OCI-LY7 (cell line): ENCODE measurements around the gene UEVLD. TPM values are rescaled to one million over a fixed set of nuclear protein-coding genes. Genes with fewer than 3 reads are reported as not detected.

Source experiments
- BruUV-seq: library from RNA; stranded (reverse); fragments of 400-500 nt; replicated peaks from 2 replicates; lab custom pipeline; 2021; lab: Mats Ljungman, UMichigan
- CTCF ChIA-PET: fragments of 300-600 bp; sonication (Branson Sonifier 250); formaldehyde crosslinking; loops from one replicate; lab custom pipeline; 2022; ENCODE audit warnings: antibody characterized with exemption; ENCODE audit not compliant: unreplicated experiment; lab: Charles Lee
- POLR2A ChIA-PET: fragments of 300-600 bp; sonication (Branson Sonifier 250); formaldehyde crosslinking; loops from one replicate; lab custom pipeline; 2022; ENCODE audit warnings: antibody characterized with exemption; lab: Charles Lee
- DNase-seq: peaks from one replicate; pipeline ENCODE4 v3.0.0-alpha.2; 2015; ENCODE audit warnings: low spot score
- H2AFZ ChIP-seq: fragments of 200-600 bp; sonication (generic), shearing (Covaris generic); 2 replicates; pipeline ENCODE4 v1.6.1; 2014; ENCODE audit warnings: mild to moderate bottlenecking, antibody characterized with exemption, low read length, moderate library complexity
- H3K27ac ChIP-seq: fragments of 200-600 bp; sonication (generic); 2 replicates; pipeline ENCODE4 v1.5.1; 2014; ENCODE audit warnings: mixed run types, low read depth, mild to moderate bottlenecking, moderate library complexity, low read length, inconsistent platforms; ENCODE audit not compliant: poor library complexity, severe bottlenecking
- H3K36me3 ChIP-seq: fragments of 200-600 bp; sonication (generic); 2 replicates; pipeline ENCODE4 v1.6.1; 2014; ENCODE audit warnings: mild to moderate bottlenecking, antibody characterized with exemption, low read length, moderate library complexity, mixed read lengths; ENCODE audit not compliant: insufficient read depth
- H3K4me1 ChIP-seq: fragments of 200-600 bp; sonication (generic); 2 replicates; pipeline ENCODE4 v1.5.1; 2014; ENCODE audit warnings: mild to moderate bottlenecking, low read length; ENCODE audit not compliant: insufficient read depth, poor library complexity, severe bottlenecking
- H3K4me2 ChIP-seq: fragments of 200-600 bp; sonication (generic); 2 replicates; pipeline ENCODE4 v1.6.1; 2014; ENCODE audit warnings: mild to moderate bottlenecking, low read length
- H3K4me3 ChIP-seq: fragments of 200-600 bp; sonication (generic); 2 replicates; pipeline ENCODE4 v1.5.1; 2014; ENCODE audit warnings: mild to moderate bottlenecking, low read depth, low read length; ENCODE audit not compliant: poor library complexity, severe bottlenecking
- H3K79me2 ChIP-seq: fragments of 200-600 bp; sonication (generic); 2 replicates; pipeline ENCODE4 v1.6.1; 2016; ENCODE audit warnings: low read depth, mild to moderate bottlenecking, low read length, moderate library complexity, mixed read lengths; ENCODE audit not compliant: insufficient read depth
- H3K9me2 ChIP-seq: fragments of 200-600 bp; sonication (generic); 2 replicates; pipeline ENCODE4 v1.6.1; 2016; ENCODE audit warnings: mild to moderate bottlenecking, low read length, mixed read lengths; ENCODE audit not compliant: insufficient read depth
- H3K9me3 ChIP-seq: fragments of 200-600 bp; sonication (generic); 2 replicates; pipeline ENCODE4 v1.6.1; 2014; ENCODE audit warnings: mild to moderate bottlenecking, mixed run types, low read length, mixed read lengths
- H4K20me1 ChIP-seq: fragments of 200-600 bp; sonication (generic); 2 replicates; pipeline ENCODE4 v1.6.1; 2014; ENCODE audit warnings: mild to moderate bottlenecking, antibody characterized with exemption, low read length, moderate library complexity, mixed read lengths; ENCODE audit not compliant: insufficient read depth
- CTCF ChIP-seq: fragments of 200-600 bp; sonication (generic); conservative IDR thresholded peaks from 2 replicates; pipeline ENCODE4 v1.5.1; 2014; ENCODE audit warnings: mild to moderate bottlenecking, antibody characterized with exemption, low read length, moderate library complexity, mixed read lengths
- EZH2phosphoT487 ChIP-seq: fragments of 200-600 bp; sonication (generic); IDR thresholded peaks from 2 replicates; pipeline ENCODE4 v1.6.1; 2018; ENCODE audit warnings: low read depth, borderline replicate concordance, mild to moderate bottlenecking, mixed run types, antibody characterized with exemption, low read length, moderate library complexity, mixed read lengths
- intact Hi-C: fragments of 100-400 bp; cut with micrococcal nuclease; formaldehyde crosslinking; loops from one replicate; pipeline ENCODE4 v1.10.0; 2022; ENCODE audit not compliant: unreplicated experiment
- total RNA-seq, 2 experiments: library from RNA; depleted of rRNA in 1 of 2; stranded (reverse); fragments of >200 nt in 1 of 2; shearing (Covaris generic) in 1 of 2; gene quantifications; 2 replicates each; pipeline ENCODE4 v1.2.3, GENCODE V29; 2014 to 2022

The UEVLD gene
- total RNA-seq, 2 experiments from 2014 or later, result 1.5 to 3.5 TPM

DNA sequence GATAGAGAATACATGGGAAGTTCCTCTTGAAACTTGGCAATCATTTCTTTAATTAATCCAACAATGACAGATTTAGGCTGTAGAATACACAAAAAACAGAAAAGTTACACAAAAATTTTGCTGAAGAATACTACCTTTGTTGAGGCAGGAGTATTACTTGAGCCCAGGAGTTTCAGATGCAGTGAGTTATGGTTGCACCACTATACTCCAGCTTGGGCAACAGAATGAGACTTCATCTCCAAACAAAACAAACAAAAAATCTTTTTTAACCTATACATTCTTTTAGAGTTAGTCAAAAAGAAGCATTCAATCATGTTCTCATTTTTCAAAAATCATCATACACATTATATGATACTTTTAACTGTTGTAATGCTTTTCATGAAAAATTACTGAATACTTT is 22.1 kb downstream of the UEVLD start:
- POLR2A ChIA-PET, result interaction anchor here (0.6 kb wide), 1 partner anchor 127 kb away, joined by 3 read pairs; no protein-coding TSS in a partner anchor
- no peaks in the 10 kb centered on the region for H3K4me1 ChIP-seq

GRCh38 chr11:18564149-18564548 is 24.4 kb downstream of the UEVLD start:
- H3K4me1 ChIP-seq, result no peaks in the 10 kb centered on the region
- no peaks in the 10 kb centered on the region for H3K79me2 ChIP-seq
- H3K4me2 ChIP-seq, result no peak overlapping the region
- H3K9me3 ChIP-seq, result no peaks in the 10 kb centered on the region
- intact Hi-C loops, result no loop called here
- DNase-seq, result no peak
- ChIA-PET POLR2A (interaction anchor here (0.6 to 1.5 kb wide), 8 partner anchors 17 to 164 kb away, joined by 3 to 8 read pairs (median 4); no protein-coding TSS in a partner anchor), CTCF (no interaction called here)
- TF ChIP-seq EZH2phosphoT487, result no peak
- no peak for TF ChIP-seq CTCF
- no TSS peak for BruUV-seq
- no peaks in the 10 kb centered on the region for H3K36me3 ChIP-seq
- no peak overlapping the region for H3K27ac ChIP-seq
- H4K20me1 ChIP-seq, result no peaks in the 10 kb centered on the region
- no peak overlapping the region for H2AFZ ChIP-seq
- no peaks in the 10 kb centered on the region for H3K9me2 ChIP-seq
- no peak overlapping the region for H3K4me3 ChIP-seq

More for the DNA sequence above, 22.1 kb downstream of the UEVLD start:
- TF ChIP-seq EZH2phosphoT487, result no peak
- TF ChIP-seq CTCF, result no peak
- CTCF ChIA-PET, result no interaction called here
- no peak overlapping the region for H2AFZ ChIP-seq
- H3K27ac ChIP-seq, result no peak overlapping the region
- no peaks in the 10 kb centered on the region for H3K36me3 ChIP-seq
- H3K9me2 ChIP-seq, result no peaks in the 10 kb centered on the region
- H3K4me3 ChIP-seq, result no peak overlapping the region
- no TSS peak for BruUV-seq
- no peaks in the 10 kb centered on the region for H3K79me2 ChIP-seq
- no peaks in the 10 kb centered on the region for H4K20me1 ChIP-seq
- H3K9me3 ChIP-seq, result no peaks in the 10 kb centered on the region
- DNase-seq, result no peak
- no peak overlapping the region for H3K4me2 ChIP-seq
- intact Hi-C loops, result no loop called here

DNA sequence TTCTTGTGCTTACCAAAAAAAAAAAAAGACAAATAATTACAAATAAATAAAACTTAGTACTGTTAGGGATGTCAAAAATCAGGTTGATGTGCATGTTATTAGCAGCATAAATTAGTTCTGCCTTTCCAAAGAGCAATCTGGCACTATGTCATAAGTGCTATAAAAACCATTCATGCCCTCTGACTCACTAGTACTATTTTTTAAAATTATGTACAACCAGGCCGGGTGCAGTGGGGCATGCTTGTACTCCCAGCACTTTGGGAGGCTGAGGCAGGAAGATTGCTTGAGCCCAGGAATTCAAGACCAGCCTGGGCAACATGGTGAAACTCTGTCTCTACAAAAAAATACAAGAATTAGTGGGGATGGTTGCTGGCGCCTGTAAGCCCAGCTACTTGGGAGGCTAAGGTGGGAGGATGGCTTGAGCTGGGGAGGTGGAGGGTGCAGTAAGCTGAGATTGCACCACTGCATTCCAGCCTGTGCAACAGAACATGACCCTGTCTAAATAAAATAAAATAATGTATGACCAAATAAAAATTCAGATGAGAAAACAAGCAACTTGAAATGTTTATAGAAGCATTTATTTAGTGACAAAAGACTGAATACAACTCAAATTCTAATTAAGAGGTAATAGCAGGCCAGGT is 25.3 kb downstream of the UEVLD start:
- Histone ChIP-seq H3K27ac (no peak overlapping the region), H2AFZ (no peak overlapping the region), H3K9me2 (no peaks in the 10 kb centered on the region), H3K36me3 (no peaks in the 10 kb centered on the region), H3K4me1 (no peaks in the 10 kb centered on the region), H4K20me1 (no peaks in the 10 kb centered on the region), H3K4me2 (no peak overlapping the region), H3K79me2 (no peaks in the 10 kb centered on the region), H3K4me3 (no peak overlapping the region), H3K9me3 (no peaks in the 10 kb centered on the region)
- no TSS peak for BruUV-seq
- CTCF ChIA-PET, result interaction anchor here (0.6 kb wide), 1 partner anchor 159 kb away, joined by 3 read pairs; no protein-coding TSS in a partner anchor
- intact Hi-C loops, result no loop called here
- POLR2A ChIA-PET, result interaction anchor here (0.8 kb wide), 1 partner anchor 37 kb away, joined by 3 read pairs; no protein-coding TSS in a partner anchor
- no peak for TF ChIP-seq CTCF
- no peak for TF ChIP-seq EZH2phosphoT487
- DNase-seq, result no peak
